Kidney capillary endothelial cell (primary cell): ENCODE results near the gene MDM2.

Source experiments
- DNase-seq: peaks from one replicate; pipeline ENCODE4 v3.0.0-alpha.2; 2018; ENCODE audit warnings: low spot score

The MDM2 gene

GRCh38 chr12:68877583-68877982, 69.6 kb downstream of the MDM2 start:
- no peak for DNase-seq

- no peak for DNase-seq
Measured at GRCh38 chr12:68878283-68878682, 70.3 kb downstream of the MDM2 start.

- DNase-seq: no peak
Measured at GRCh38 chr12:68878846-68879245, 70.9 kb downstream of the MDM2 start.

DNA sequence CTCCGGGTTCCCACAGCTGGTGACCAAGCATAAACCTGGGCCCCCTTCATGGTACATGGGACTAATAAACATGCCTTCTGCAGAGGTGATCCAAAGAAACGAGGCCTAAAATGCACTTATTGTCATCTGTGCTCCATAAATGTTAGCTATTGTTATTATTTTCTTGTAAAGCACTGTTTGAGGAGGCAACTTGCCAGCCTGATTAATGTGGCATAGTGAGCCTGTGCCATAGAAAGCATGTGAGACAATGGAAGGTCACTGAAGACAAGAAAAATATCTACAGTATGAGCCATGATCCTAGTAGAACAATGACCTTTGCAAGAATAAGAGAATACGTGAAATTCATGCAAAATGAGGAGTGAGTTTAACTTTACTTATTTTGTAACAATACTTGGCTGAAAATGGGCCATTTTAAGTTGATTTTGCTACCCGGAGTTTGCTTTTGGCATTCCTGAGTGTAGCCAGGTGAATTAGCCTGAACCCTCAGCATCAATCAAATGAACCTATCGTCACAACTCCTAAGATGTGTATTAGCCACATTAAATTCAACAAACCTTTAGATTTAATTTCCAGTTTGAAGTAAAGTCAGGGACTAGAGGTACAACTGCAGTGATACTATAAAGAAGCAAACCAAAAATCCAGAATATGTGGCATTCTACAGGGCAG, 72.8 kb downstream of the MDM2 start:
- DNase-seq: no peak

- DNase-seq: no peak
Measured at GRCh38 chr12:68882251-68882964, 74.4 kb downstream of the MDM2 start.

GRCh38 chr12:68883151-68883550, 75.2 kb downstream of the MDM2 start:
- DNase-seq: no peak

GRCh38 chr12:68884251-68884650, 76.3 kb downstream of the MDM2 start:
- no peak for DNase-seq

- DNase-seq: no peak
Measured at GRCh38 chr12:68885381-68885780, 77.4 kb downstream of the MDM2 start.

GRCh38 chr12:68886636-68887572, 78.9 kb downstream of the MDM2 start:
- no peak for DNase-seq

DNA sequence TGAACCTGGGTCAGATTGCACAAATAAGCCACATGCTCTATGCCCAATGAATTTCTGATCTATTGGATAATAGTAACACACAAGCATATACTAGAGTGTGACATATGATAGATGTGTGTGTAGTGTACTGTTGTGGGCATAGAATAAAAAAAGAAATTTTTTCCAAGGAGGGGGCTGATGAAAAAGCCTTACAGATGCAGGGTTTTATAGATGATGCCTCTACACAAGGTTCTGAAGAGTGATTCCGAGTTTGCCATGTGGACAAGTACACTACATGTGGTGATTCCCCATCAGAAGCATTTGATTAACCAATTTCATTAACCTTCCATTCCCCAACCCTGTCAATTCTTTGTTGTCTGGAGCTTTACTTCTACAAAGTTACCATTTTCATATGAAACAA, 79.7 kb downstream of the MDM2 start:
- DNase-seq: no peak

- DNase-seq: no peak
Measured at GRCh38 chr12:68888243-68888642, 80.3 kb downstream of the MDM2 start.

DNA sequence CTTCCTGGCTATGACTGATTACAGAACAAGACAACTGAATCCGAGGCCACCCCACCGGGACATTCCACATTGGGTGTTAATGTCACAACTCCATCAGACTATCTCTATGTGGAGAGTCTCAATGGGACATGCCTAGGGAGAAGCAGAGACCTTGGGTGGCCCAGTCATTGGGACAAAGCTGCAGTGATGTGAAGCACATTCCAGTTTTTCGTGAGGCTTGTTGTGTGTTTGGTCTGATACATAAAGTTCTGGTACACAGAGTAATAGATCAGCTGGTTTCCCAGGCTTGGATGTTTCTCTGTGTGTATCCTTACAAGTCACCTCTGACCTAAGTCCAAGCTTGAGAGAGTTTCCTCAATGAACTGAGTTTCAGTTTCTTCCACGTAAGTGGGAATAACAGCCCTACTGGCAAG, 82.7 kb downstream of the MDM2 start:
- DNase-seq: no peak

DNA sequence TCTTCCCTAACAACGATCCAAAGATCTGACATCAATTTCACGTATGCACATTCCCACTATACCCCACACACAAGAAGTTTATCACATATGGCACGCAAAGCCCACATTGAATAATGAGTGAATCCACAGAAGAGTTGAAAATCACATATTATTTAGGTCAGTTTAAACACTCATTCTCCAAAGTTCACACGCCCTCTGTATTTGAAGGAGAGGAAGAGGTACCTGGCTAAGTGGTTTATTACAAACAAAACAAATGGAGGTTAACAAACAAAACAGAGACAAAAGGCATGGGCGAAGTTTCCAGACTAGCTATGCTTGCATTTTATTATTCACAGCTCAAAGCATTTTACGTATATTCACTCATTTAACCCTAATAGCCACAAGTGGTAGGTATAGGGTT, 83.2 kb downstream of the MDM2 start:
- DNase-seq: no peak

GRCh38 chr12:68893201-68893600, 85.2 kb downstream of the MDM2 start:
- DNase-seq: no peak

- no peak for DNase-seq
Measured at GRCh38 chr12:68893741-68894140, 85.8 kb downstream of the MDM2 start.

DNA sequence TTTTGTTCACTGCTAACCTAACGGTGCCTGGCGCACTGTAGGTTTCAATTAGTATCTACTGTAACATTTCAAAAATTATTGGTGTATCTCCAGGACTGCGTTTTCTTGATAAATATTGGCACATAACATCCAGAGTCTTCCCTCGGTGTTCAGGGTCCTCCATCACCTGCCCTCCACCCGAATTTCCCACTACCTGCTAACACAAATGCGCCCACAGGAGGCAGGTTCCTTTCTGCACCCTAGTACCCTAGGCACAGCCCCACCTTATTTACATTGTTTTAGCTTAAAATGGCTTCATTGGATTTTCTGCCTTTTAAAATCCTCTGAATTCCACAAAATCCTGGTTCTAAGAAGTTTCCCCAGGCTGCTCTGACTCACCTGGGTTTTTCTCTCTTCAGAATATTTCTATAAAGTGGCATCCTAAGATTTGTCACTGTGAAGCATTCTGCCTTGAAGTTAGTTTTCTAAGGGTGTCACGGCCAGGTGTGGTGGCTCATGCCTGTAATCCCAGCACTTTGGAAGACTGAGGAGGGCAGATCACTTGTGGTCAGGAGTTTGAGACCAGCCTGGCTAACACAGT, 86.4 kb downstream of the MDM2 start:
- no peak for DNase-seq

- DNase-seq: no peak
Measured at GRCh38 chr12:68896881-68897540, 89.0 kb downstream of the MDM2 start.

GRCh38 chr12:68899251-68899771, 91.3 kb downstream of the MDM2 start:
- peak; percentile 5 for DNase-seq

DNA sequence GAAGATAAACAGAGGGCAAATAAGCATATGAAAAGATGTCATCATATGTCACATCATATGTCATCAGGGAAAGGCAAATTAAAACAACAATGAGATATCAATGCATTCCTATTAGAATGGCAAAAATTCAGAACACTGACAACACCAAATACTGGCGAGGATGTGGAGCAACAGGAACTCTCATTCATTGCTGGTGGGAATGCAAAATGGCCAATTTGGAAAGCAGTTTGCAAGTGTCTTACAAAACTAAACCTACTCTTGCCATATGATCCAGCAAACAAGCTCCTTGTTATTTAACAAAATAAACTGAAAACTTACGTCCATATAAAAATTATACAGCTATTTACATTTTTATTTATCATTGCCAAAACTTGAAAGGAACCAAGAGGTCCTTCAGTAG, 92.3 kb downstream of the MDM2 start:
- DNase-seq: no peak
